Testis (tissue), 3 donors: Measurements from ENCODE around the gene CCNYL1. TPM values are rescaled to one million over a fixed set of nuclear protein-coding genes. Genes with fewer than 3 reads are reported as not detected.
"Not testable (repeated sequence)": the region's sequence is repeated elsewhere in the genome, so short reads cannot be mapped to it uniquely, and the experiment has no call there.

Source experiments
- DNase-seq: peaks from one replicate; pipeline ENCODE4 v3.0.0-alpha.2; 2019
- H3K27ac ChIP-seq, 2 donors: fragments of 200-600 bp; sonication (generic); one replicate each; pipeline ENCODE4 v1.5.1; 2019
- H3K27me3 ChIP-seq: fragments of 200-600 bp; sonication (generic); one replicate; pipeline ENCODE4 v1.5.1; 2019
- H3K36me3 ChIP-seq: fragments of 200-600 bp; sonication (generic); one replicate; pipeline ENCODE4 v1.5.1; 2017; ENCODE audit warnings: low read depth; ENCODE audit errors: missing control alignments
- H3K4me1 ChIP-seq: fragments of 200-600 bp; sonication (generic); one replicate; pipeline ENCODE4 v1.5.1; 2019
- H3K4me3 ChIP-seq, 2 donors: fragments of 200-600 bp; sonication (generic); one replicate each; pipeline ENCODE4 v1.5.1; 2017 to 2019
- H3K9me3 ChIP-seq: fragments of 200-600 bp; sonication (generic); one replicate; pipeline ENCODE4 v1.5.1; 2017
- POLR2A ChIP-seq: fragments of 450-650 bp; IDR thresholded peaks from one replicate; pipeline ENCODE4 v1.6.1; 2017; ENCODE audit warnings: antibody characterized with exemption, mild to moderate bottlenecking, moderate library complexity
- WGBS, 2 donors: methylation state at CpG; one replicate each; pipeline ENCODE4 v1.1.5; 2018; 5-methylcytosine and 5-hydroxymethylcytosine counted together
- intact Hi-C: fragments of 100-400 bp; cut with DNase I; formaldehyde crosslinking; loops from one replicate; pipeline ENCODE4 v1.15.1; 2023; ENCODE audit warnings: low total_unique reads
- polyA plus RNA-seq: library from polyadenylated mRNA; stranded (reverse); fragments of 350-450 nt; fragmentation: Illumina TruSeq; extraction: RNeasy Lipid Tissue Mini Kit (QIAGEN cat#74804); gene quantifications from one replicate; pipeline ENCODE4 v1.2.3, GENCODE V29; 2014; ENCODE audit warnings: low read depth, low replicate concordance; ENCODE audit not compliant: insufficient read depth
- total RNA-seq, 2 donors: library from RNA; depleted of rRNA; stranded (reverse); fragments of >200 nt; gene quantifications; one replicate each; pipeline ENCODE4 v1.2.3, GENCODE V29; 2016
- TF ChIP-seq, protein P1 (sequence below), 3 experiments: fragments of 450-650 bp in 2 of 3; fragments of 200-600 bp in 1 of 3; sonication (generic) in 1 of 3; IDR thresholded peaks; one replicate each; pipeline ENCODE4 v1.5.1; 2016 to 2019; ENCODE audit warnings: antibody characterized with exemption in 3 of 3, mild to moderate bottlenecking in 2 of 3, moderate library complexity in 1 of 3

CCNYL1 gene
- total and polyA plus RNA-seq, 3 donors from 2014 or later = 13.8 to 32.5 (median 25.6) TPM

DNA sequence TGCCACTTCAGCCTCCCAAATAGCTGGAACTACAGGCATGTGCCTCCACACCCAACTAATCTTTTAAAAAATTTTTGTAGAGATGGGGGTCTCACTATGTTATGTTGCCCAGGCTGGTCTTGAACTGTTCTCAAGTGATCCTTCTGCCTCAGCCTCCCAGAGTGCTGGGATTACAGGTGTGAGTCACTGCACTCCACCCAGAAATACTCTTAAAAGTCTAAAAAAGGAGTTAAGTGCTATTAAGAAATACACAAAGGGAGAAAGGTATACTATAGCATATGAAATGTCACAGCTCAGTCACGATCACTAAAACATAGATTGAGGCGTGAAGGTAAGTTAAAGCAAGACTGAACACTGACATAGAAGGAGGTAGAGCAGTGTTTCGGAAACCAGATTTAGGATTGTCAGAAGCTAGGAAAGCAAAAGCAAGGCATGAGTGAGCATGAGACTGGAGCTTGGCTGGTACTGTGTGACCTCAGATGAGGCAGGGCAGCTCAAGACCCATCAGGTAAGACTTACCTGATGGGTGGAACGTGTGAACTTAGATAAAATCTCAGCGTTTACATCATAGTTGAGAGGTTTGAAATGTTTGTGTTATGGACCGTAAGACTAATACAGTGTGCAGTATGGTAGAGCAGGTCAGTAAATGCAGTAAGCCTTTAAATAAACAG lies 9.2 kb downstream of the CCNYL1 start:
- Histone ChIP-seq H3K9me3 (no peaks in the 10 kb centered on the region), H3K4me1 (no peaks in the 10 kb centered on the region), H3K4me3 (no peak overlapping the region), H3K27me3 (no peaks in the 10 kb centered on the region), H3K27ac (no peak overlapping the region), H3K36me3 (no peaks in the 10 kb centered on the region)
- TF ChIP-seq POLR2A = no peak
- TF ChIP-seq, protein P1, sequence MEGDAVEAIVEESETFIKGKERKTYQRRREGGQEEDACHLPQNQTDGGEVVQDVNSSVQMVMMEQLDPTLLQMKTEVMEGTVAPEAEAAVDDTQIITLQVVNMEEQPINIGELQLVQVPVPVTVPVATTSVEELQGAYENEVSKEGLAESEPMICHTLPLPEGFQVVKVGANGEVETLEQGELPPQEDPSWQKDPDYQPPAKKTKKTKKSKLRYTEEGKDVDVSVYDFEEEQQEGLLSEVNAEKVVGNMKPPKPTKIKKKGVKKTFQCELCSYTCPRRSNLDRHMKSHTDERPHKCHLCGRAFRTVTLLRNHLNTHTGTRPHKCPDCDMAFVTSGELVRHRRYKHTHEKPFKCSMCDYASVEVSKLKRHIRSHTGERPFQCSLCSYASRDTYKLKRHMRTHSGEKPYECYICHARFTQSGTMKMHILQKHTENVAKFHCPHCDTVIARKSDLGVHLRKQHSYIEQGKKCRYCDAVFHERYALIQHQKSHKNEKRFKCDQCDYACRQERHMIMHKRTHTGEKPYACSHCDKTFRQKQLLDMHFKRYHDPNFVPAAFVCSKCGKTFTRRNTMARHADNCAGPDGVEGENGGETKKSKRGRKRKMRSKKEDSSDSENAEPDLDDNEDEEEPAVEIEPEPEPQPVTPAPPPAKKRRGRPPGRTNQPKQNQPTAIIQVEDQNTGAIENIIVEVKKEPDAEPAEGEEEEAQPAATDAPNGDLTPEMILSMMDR (IDR thresholded peaks at IDR 0.05) = no peak
- no peak for DNase-seq
- intact Hi-C loops = no loop called here
- 93 to 95% methylated on average over 6 of the region's 6 CpGs for WGBS, 2 donors

DNA sequence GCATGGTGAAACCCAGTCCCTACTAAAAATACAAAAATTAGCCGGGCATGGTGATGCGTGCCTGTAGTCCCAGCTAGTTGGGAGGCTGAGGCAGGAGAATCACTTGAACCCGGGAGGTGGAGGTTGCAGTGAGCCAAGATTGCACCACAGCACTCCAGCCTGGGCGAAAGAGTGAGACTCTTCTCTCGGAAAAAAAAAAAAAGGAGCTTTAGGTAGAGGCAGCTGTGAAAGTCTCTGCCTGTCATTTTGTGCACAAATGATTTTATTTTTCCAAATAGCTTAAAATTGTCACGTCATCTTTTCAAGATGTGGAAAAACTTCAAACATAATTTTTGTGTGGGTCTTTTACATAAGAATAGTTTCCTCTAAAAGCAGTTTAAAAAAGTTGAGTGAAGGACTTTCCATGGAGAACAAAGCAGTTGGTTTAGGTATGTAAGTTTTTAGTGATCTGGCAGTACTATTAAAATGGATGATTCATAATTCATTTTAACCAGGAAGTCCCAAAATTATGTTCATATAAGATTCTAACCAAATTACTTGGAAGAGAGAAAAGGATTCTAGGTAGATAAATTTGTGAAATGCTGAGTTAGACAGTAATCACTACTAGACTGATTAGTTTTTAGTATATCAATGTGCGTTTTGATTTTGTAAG lies 11.5 kb downstream of the CCNYL1 start:
- DNase-seq = no peak
- Histone ChIP-seq H3K36me3 (no peaks in the 10 kb centered on the region), H3K9me3 (no peaks in the 10 kb centered on the region), H3K27ac (no peak overlapping the region), H3K4me1 (no peaks in the 10 kb centered on the region), H3K27me3 (no peaks in the 10 kb centered on the region), H3K4me3 (no peak overlapping the region)
- TF ChIP-seq, protein P1 (IDR thresholded peaks at IDR 0.05) = no peak
- no peak for TF ChIP-seq POLR2A
- WGBS, 2 donors = 90 to 93% methylated on average over 7 of the region's 7 CpGs
- intact Hi-C loops = no loop called here

DNA sequence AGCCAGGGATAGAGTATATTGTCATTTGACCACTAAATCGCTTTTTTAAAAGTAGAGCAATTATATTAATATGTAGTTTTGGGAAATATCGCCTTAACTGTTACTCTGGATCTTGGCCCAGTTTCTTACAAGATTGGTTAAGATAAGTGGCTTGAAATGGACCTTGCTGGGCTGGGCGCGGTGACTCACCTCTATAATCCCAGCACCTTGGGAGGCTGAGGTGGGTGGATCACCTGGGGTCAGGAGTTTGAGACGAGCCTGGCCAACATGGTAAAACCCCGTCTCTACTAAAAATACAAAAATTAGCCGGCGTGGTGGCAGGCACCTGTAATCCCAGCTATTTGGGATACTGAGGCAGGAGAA lies 12.0 kb downstream of the CCNYL1 start:
- H3K4me1 ChIP-seq, intact Hi-C loops, H3K27ac ChIP-seq, H3K27me3 ChIP-seq, H3K4me3 ChIP-seq, H3K9me3 ChIP-seq, DNase-seq, H3K36me3 ChIP-seq: not testable (repeated sequence)
- WGBS, 2 donors = 93% methylated on average over 8 of the region's 8 CpGs

DNA sequence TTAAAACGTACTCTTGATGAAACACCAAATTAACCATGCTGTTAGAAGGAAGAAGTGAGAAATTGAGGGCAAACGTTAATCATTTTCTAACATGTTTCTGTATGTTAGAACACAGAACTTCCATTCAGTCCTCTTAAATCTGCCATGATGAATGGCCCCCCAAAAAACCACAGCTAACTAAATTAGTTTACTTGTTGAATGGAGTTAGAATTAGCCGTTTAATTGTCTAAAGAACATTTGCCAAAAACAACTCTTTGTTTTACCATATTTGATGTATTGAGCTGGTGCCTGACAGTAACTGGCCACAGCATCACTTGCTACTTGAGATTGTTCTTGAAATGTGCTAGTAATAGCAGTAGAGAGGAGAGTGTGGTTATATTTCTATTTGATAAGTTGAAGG lies 12.7 kb downstream of the CCNYL1 start:
- Histone ChIP-seq H3K27ac (no peak overlapping the region), H3K4me3 (no peak overlapping the region), H3K27me3 (no peaks in the 10 kb centered on the region), H3K36me3 (no peaks in the 10 kb centered on the region), H3K9me3 (no peaks in the 10 kb centered on the region), H3K4me1 (no peaks in the 10 kb centered on the region)
- 67 to 72% methylated on average over 3 of the region's 3 CpGs for WGBS, 2 donors
- no peak for DNase-seq
- TF ChIP-seq, protein P1 (IDR thresholded peaks at IDR 0.05) = no peak
- TF ChIP-seq POLR2A = no peak
- intact Hi-C loops = no loop called here

DNA sequence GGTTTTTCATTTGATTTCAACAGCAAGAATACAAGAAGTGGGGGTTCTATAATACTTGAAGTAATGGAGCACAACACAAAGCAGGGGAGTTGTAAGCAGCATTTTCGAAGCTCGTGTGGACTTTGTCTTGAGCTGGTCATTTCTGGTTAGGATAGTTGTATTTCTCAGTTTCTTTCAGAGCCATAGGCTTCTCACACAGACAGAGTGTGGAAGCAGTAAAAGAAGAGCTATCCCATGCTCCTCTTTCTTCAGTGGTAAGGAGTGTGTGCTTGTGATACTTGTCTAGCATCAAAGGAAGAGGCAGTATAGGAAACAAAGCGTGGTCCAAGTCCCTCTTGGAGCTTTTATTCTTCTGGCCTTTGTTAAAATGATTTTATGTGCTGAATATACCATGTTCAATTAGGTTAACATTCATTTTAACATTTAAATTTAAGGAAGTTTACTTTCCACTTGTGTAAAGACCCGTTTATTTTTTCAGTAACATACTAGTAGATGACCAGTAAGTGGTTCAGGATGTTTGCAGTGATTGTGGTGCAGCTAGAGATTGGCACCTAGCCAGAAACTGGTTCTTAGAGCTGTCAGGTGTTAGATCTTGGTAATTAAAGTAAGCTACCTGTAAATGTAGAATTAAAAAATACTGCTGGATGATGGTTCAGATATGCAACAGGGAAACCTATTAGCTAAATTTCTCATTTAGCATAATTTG lies 14.6 kb downstream of the CCNYL1 start:
- intact Hi-C loops = no loop called here
- WGBS, 2 donors = 90 to 91% methylated on average over 4 of the region's 4 CpGs
- Histone ChIP-seq H3K36me3 (no peaks in the 10 kb centered on the region), H3K4me1 (no peaks in the 10 kb centered on the region), H3K4me3 (no peak overlapping the region), H3K27me3 (no peaks in the 10 kb centered on the region), H3K9me3 (no peaks in the 10 kb centered on the region), H3K27ac (no peak overlapping the region)
- no peak for TF ChIP-seq POLR2A
- TF ChIP-seq, protein P1 (IDR thresholded peaks at IDR 0.05) = no peak
- no peak for DNase-seq
